Amniotic stem cell (primary cell): ENCODE data around the gene UTP11.
"Not testable (repeated sequence)": the region's sequence is repeated elsewhere in the genome, so short reads cannot be mapped to it uniquely, and the experiment has no call there.

ENCODE experiments used
- DNase-seq: peaks from one replicate; lab custom pipeline; 2025; lab: John Stamatoyannopoulos, UW

The UTP11 gene

GRCh38 chr1:38027201-38028104 lies 14.9 kb downstream of the UTP11 start:
- no peak for DNase-seq

- no peak for DNase-seq
Measured at GRCh38 chr1:38028105-38028591, 15.6 kb downstream of the UTP11 start.

DNA sequence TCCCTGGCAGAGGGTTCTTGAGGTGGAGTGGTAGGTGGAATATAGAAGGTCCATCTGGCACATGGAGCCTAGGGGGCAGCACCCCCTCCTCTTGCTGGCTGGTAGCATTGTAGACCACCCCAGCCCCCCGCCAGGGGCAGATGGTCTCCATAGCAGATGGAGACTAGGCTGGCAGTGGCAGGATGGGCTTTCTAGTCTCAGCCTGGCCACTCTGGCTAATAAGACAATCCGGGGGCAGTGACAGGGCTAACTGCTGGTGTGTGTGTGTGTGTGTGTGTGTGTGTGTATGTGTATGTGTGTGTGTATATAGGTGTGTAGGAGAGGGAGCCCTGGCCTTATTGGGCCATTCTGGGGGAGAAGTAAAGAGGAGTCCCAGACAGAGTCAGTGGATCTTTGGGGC lies 16.1 kb downstream of the UTP11 start:
- DNase-seq: no peak

DNA sequence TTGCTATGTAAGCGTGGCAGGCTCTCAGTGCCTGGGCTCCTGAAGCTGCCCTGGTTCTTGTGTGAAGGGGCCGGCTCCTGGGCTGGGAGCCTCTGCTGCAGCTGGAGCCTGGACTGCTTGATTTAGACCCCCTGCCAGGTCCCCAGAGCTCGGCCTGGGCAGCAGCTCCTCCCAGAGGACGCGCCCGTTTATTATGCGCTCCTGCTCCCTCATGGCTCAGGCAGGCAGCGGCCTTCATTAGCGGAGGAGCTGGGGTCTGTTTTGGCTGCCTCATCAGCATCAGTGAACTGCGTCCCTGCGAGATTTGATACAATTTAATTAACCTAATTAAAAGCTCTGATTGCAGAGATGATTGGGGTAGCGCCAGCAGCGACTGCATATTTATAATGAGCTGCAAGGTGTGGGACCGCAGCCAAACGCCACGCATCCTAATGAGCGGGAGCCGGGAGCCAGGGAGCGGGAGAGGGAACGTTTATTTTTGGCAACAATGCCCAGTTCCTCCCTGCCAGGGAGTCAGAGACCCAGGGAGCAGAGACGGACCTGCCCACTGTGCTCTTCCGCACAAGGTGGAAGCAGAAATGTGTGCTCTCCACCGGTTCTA lies 16.6 kb downstream of the UTP11 start:
- DNase-seq: no peak

DNA sequence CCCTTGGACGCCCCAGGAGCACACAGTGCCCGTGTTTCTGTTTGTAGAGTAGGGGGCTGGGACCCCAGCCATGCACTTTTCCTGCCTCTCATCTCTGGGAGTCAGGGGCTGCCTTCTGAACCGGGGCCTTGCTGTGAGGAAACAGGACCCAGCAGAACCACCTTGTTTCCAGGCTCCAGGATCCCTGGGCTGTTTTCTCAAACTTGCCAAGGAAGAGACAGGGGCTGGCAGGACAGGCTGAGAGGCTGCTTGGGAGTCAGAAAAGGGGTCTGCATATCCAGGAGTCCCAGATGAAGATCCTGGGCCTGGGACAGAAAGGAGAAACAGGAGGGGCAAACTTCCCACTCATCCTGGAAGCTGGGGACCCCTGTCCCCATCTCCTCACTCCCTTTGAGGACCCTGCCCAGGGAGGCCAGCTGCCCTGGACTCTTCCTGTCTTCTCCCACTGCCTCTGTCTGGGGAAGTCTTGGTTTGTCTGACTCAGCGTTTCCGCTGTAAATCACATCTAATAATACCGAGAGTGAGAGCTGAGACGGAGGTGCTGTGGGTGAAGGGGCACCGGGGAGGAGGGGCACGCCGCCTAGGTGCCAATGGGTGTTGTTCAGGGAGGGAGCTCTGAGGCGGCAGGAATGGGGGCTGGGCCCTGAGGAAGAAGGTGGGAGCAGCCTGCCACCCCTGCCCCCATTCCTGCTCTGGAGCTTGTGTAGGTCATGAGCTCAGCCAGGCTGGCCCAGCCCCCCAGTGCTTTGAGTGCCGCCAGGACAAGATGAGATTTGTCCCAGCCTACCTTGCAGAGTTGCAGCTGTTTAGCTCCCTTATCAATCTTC lies 17.4 kb downstream of the UTP11 start:
- DNase-seq: no peak

- no peak for DNase-seq
Measured at GRCh38 chr1:38030596-38031512, 18.3 kb downstream of the UTP11 start.

GRCh38 chr1:38031513-38031866 lies 19.0 kb downstream of the UTP11 start:
- no peak for DNase-seq

GRCh38 chr1:38032992-38033391 lies 20.5 kb downstream of the UTP11 start:
- DNase-seq: not testable (repeated sequence)

DNA sequence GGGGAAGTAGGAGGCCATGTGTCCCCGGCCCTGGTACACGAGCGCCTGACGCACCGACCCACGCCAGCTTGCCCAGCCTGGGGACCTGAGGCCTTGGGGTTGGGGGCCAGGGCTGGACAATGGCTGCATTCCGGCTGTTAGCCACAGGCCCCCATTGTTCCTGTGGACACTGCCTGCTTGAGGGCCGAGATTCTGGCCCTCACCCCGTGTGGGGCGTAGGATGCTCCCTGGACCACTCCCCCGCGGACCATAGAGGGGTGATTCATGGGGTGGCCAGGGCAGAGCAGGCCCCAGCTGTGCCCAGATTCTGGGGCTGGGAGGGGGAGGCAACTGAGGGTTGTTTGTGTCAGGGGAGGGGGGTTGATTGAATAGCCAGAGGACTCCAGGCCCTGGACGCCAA lies 22.3 kb downstream of the UTP11 start:
- DNase-seq: no peak

DNA sequence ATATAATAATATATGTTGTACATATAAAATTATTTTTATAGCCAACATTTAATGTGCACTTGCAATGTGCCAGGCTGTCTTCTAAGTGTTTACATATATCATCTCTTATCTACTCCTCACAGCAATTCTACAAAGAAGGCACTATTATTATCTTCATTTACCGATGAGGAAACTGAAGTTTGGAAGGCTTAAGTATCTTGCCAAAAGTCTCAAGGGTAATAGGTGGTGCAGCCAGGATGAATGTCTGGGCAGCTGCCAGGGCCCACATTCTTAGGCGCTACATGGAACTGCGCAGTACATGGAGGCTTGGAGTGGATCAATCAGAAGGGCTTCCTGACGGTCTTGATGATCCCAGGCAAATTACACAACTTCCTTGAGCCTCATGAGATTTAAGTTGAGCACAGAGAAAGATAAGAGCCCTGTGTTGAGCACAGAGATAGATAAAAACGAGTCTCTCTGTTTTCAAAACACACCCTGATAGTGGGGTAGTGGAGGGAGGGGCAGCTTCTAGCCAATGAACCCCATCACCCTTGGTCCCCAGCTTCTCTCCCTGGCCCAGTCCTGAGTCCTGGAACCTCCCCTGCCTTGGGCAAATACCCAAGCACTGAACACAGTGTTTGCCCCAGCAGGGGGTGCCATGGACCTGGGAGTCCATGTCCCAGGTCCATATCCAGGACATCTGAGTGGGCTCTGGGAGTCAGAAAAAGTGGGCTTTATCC lies 24.8 kb downstream of the UTP11 start:
- no peak for DNase-seq

DNA sequence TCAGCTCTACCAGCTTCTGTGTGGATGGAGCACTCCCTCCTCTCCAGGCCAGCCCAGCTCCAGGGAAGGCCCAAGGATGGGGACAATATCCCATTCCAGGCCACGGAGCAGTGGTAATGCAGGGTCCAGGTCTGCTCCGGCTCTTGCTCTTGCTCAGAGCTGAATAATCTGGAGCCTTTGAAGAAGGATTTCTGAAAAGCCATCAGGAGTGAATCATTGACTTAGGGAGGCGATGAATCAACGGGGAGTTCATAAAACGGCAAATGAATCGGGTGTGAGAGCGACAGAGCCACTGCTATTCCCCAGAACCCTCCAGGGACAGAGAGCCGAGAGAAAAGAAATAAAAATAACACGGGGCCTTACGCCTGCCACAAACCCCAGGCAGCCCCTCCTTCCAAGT lies 26.3 kb downstream of the UTP11 start:
- DNase-seq: no peak

DNA sequence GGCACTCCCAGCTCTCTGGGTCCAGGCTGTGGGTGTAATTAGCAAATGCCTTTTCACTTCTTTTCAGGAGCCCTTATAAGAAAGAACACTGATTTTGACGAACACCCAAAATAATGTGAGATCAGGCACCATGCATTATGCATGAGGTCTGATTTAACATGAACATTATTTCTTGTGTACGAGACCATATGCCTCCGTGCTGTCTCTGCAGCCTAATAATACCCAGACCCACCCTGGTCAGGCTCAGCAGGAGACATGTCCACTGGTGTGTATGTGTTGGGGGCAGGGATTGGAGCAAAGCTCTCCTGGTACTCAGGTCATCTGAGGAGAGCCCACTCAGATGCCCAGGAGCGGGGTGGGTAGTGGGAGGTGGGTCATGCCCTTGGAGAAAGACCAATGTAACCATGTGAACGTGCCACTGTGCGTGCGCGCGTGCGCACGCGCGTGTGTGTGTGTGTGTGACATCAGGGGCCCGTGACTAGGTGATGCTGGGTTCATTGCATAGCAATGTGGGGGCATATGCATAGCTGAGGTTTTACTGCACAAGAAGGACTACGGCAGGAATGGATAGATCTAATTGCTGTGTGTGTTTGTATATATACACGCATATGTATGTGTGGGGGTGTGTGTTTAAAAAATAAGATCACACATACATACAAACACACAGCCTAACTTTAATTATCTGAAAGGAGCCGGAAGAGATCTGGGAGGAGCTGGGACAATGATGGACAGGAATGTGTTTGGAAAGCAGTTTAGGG lies 27.0 kb downstream of the UTP11 start:
- DNase-seq: no peak

GRCh38 chr1:38041936-38042834 lies 29.7 kb downstream of the UTP11 start:
- DNase-seq: no peak

DNA sequence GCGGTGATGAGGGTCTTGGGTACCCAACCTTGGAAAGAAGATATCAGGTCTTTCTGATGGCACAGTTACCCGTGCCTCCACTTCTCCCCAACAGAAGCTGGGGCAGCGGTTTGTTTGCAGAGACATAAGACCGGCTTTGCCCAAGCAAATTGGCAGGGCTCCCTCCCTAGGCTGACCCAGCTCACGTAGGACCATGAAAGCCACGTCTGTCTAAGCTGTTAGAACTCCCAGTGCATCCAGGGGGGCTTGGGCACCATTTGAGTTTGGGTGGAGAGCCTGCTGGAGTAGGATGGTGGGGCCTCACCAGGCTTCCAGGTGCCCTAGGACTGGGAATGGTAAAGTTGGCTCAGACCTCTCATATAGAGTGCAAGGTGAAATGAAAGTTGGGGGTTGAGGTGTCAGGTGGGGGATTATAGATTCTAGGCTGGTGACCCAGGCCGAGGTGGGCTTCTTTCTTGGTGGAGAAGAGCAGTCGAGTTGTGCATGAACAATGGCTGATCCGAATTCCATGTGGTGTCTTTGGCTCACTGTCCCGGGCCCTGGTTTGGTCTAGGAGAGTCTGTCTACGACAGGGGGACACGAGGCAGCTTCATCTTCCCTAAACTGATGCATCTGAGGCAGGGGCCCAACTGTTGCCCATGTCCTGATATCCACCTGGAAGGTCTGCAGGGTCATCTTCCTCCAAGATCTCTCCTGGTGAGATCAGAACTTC lies 30.7 kb downstream of the UTP11 start:
- no peak for DNase-seq

- DNase-seq: no peak
Measured at GRCh38 chr1:38044221-38045215, 32.0 kb downstream of the UTP11 start.

GRCh38 chr1:38045401-38046332 lies 33.1 kb downstream of the UTP11 start:
- no peak for DNase-seq
